Left cardiac atrium (tissue), 4 donors: ENCODE results near the gene NOP16. TPM values are rescaled to one million over a fixed set of nuclear protein-coding genes. Genes with fewer than 3 reads are reported as not detected.

ENCODE experiments used
- ATAC-seq, 2 donors: fragments of 200-7000 bp; cut with Tn5 transposase; one replicate each; pipeline ENCODE4 v1.9.1; 2020; ENCODE audit warnings: mild to moderate bottlenecking in 2 of 2, moderate library complexity in 2 of 2
- DNase-seq: peaks from one replicate; pipeline ENCODE4 v3.0.0-alpha.2; 2020
- intact Hi-C, 2 donors: fragments of 100-400 bp; cut with DNase I; formaldehyde crosslinking; loops; one replicate each; pipeline versions ENCODE4 v1.14.1 to v1.15.1; 2022 to 2023
- microRNA-seq, 2 donors: library from miRNA; unstranded; fragments of <30 nt; microRNA quantifications; one replicate each; pipeline ENCODE4 v1.2.0, GENCODE V29; 2020
- total RNA-seq, 2 donors: library from RNA; stranded (reverse); fragmentation: NEBNext Ultra II Directional; extraction: Animal tissue kit (Norgen Biotek cat#: 25700); gene quantifications; one replicate each; pipeline ENCODE4 v1.2.1, GENCODE V29; 2021
- donor health status: DM: no; HTN: yes; CAD: no.
- donor health status: DM: no; HTN: yes; CAD: no; lungs with severe emphysema.
- donor health status: DM: yes; HTN: yes; CAD: no.
- donor health status: Dilated cardiomyopathy.

The NOP16 gene
- total RNA-seq, 2 donors from 2014 or later: 15.6 to 30.2 TPM

DNA sequence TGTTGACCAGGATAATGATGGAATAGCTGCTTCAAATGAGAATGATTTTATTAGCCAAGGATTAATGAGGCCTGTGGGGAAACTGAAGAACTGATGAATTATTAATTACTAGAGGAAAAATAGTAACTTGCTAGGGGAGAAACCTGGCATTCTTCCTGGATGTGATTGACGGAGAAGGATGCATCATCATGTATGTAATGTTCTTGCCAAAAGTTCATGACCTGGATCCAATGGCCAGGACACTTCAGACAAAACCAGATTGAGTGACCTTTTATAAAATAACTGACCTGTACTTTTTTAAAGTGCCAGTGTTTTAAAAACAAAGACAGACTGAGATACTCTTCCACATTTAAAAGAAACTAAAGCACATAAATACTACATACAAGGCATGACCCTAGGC, 50.5 kb downstream of the NOP16 start:
- intact Hi-C loops: no loop called here
- DNase-seq (no peak), ATAC-seq (no peak)

DNA sequence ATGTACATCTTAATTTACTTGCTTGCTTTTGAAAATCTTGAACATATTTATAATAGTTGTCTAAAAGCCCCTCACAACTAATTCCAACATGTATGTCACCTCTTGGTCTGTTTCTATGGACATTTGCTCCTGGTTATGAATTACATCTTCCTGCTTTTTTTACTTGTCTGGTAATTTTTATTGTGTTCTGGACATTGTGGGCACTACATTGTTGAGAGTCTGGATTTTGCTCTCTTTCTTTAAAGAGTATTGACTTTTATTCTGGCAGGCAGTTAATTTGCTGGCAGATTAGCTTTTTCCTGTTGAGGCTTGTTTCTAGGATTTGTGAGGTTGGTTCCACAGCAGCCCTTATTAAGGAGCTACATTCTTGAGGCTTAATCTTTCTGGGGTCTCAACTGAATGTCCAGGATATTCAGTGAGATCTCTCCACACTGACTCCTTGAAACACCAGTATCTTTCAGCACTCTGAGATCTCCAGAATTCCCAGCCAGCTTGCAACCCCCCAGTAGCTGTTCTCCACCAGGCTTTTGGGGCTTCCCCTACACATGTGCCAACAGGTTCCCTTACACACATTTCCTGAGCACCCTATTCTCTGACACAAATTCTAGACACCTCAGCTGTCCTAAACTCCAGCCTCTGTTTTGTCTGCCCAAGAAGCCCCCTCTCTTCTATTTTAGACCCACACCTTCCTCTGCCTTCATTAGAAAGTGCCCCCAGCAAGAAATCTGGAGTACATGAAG, 54.2 kb downstream of the NOP16 start:
- ATAC-seq: no peak
- intact Hi-C loops: no loop called here
- no peak for DNase-seq

Small RNAs within 50 kb of the gene (microRNA-seq; reads per million reads assigned to microRNA genes)
- 5.0 to 16.3 reads per million in 2 donors for gene MIR1271

Other genes with a start within 250 kb of the NOP16 start
- 1 to 10 TPM; 6.8 to 8.0 TPM for gene SIMC1, start 150.2 kb downstream of the NOP16 start, total RNA-seq
- 10 to 100 TPM; 79.6 to 86.0 TPM for gene KIAA1191, start 26.8 kb downstream of the NOP16 start, total RNA-seq
- gene ARL10, start 23.1 kb downstream of the NOP16 start, total RNA-seq: 1 to 10 TPM; 8.0 to 8.2 TPM
- gene HIGD2A, start 153 bp upstream of the NOP16 start, total RNA-seq: 100 to 1,000 TPM; 159 to 166 TPM
- gene CLTB, start 27.9 kb upstream of the NOP16 start, total RNA-seq: 100 to 1,000 TPM; 173 to 199 TPM
- 10 to 100 TPM; 15.3 to 23.3 TPM for gene FAF2, start 59.8 kb upstream of the NOP16 start, total RNA-seq
- gene RNF44, start 148.8 kb upstream of the NOP16 start, total RNA-seq: 10 to 100 TPM; 24.5 to 26.6 TPM
- gene CDHR2, start 160.7 kb upstream of the NOP16 start, total RNA-seq: under 1 TPM; 0.29 TPM
- gene GPRIN1, start 221.6 kb upstream of the NOP16 start, total RNA-seq: under 1 TPM; 0.81 to 0.97 TPM
- 1 to 10 TPM in 1 of 2 donors, under 1 TPM in 1; 0.74 to 1.3 TPM for gene SNCB, start 241.9 kb upstream of the NOP16 start, total RNA-seq
- not detected for gene EIF4E1B, start 242.1 kb upstream of the NOP16 start, total RNA-seq